ENCODE data around the gene RASSF6.
"Not testable (repeated sequence)": the region's sequence is repeated elsewhere in the genome, so short reads cannot be mapped to it uniquely, and the experiment has no call there.

The RASSF6 gene

GRCh38 chr4:73573794-73574528, 46.3 kb downstream of the RASSF6 start:
- DNase-seq: no peak

DNA sequence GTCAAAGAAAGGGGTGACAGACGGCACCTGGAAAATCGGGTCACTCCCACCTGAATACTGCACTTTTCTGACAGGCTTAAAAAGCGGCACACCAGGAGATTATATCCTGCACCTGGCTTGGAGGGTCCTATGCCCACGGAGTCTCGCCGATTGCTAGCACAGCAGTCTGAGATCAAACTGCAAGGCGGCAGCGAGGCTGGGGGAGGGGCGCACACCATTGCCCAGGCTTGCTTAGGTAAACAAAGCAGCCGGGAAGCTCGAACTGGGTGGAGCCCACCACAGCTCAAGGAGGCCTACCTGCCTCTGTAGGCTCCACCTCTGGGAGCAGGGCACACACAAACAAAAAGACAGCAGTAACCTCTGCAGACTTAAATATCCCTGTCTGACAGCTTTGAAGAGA, 69.4 kb downstream of the RASSF6 start:
- DNase-seq: not testable (repeated sequence)

DNA sequence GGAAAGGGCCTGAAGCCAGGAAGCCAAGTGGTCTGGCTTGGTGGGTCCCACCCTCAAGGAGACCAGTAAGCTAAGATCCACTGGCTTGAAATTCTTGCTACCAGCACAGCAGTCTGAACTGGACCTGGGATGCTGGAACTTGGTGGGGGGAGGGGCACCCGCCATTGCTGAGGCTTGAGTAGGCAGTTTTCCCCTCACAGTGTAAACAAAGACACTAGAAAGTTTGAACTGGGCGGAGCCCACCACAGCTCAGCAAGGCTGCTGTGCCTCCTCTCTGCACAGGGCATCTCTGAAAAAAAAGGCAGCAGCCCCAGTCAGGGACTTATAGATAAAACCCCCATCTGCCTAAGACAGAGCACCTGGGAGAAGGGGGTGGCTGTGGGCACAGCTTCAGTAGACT, 75.6 kb downstream of the RASSF6 start:
- no peak for DNase-seq

DNA sequence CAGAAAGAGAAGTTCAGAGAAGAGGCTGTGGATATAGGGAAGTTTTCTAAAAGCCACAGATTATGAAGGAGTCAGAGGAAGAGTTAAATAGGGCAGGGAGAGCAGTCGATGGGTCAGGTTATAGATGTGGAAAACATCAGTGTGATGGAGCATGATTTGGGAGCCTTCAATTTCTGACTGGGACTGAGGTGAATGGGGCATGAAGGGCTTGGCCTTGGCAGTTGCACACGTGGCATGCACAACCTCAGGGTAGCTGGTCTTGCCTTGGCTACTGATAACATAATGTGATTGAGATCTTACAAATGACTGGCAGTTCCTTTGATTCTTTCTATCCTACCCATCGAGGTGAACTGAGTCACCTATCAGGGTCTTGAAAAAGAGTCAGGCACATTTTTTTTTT, 79.0 kb downstream of the RASSF6 start:
- no peak for DNase-seq

DNA sequence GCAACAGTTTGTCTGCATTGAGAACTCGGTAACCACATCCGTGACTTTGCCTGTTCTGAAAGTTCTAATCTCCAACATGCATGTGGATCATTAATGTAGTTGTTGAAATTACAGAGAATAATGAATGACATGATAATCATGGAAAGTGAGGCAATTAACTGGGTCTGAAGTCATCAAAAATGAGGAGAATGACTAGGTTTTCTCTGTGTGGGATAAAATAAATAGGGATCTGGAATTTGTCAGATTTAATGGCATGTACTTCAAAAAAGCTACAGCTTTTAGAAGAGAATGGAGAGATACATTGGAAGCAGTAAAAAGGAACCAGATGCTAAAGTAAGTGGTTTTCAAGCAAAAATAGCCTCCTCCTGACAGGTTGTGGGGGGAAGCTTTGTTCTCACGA, 79.4 kb downstream of the RASSF6 start:
- no peak for DNase-seq

- DNase-seq: no peak
Observed at GRCh38 chr4:73539386-73539785, 80.8 kb downstream of the RASSF6 start.

DNA sequence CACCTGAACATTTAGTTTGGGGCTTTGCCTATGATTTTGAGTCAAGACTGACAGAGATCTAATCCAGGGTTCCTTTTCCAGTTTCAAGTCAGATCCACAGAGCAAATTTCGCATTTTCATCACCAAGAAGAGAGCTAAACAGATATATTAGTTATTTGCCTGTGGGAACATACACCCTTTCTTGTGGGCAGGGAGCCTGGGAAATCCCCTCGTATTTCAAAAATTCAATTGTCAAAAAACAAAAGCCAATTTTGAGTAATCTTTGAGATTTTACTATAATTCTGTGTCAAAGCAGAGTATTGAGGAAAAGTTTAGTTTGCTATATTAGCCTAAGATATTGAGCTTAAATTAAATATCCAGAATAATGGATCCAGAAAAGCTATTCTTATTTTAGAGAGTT, 82.1 kb downstream of the RASSF6 start:
- DNase-seq: no peak

- DNase-seq: no peak
Observed at GRCh38 chr4:73533515-73534422, 86.5 kb downstream of the RASSF6 start.

DNA sequence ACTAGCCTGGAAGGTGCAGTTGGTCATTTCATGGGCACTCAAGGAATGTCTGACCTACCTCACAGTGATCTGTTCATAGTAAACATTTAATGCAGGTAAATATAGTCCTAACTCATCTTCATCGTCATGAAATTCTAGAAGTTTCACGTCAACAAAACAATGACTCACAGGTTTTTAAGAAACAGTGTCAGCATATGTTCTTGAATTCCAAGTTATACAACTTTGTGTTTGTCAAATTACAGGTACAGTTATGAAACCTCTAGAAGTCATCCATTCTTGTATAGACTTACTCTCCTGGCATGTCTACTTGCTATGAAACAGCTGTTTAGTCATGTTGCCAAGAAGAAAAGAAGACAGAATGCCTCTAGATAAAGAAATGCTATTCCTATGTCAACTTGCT, 92.1 kb downstream of the RASSF6 start:
- DNase-seq: no peak

- no peak for DNase-seq
Observed at GRCh38 chr4:73527196-73527595, 93.0 kb downstream of the RASSF6 start.

DNA sequence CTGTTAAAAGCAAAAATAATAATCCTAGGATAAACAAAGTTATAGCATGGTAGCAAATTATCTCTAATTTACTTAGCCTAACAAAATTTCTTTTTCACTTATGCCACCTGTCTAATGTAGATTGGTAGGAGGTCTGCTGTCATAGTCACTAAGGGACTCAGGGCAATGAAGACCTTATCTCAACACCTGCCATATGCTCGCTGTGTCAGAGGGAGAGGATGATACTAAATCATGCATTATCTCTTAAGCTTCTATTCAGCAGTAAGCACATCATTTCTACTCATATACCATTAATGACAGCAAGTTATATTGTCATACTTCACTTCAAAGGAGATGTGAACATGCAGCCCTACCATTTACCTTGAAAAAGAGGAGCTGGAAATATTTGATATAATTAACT, 94.6 kb downstream of the RASSF6 start:
- no peak for DNase-seq

GRCh38 chr4:73523126-73523525, 97.1 kb downstream of the RASSF6 start:
- no peak for DNase-seq

Data from NCI-H2227 treated with DMSO at 0.1 percent for 48 hours (cell line).